Body of pancreas (tissue), 4 donors: ENCODE measurements around the gene MTMR12.

Experiments
- CTCF ChIP-seq, 7 experiments: fragments of 450-650 bp in 4 of 7; fragments of 200-600 bp in 3 of 7; sonication (generic) in 3 of 7; IDR thresholded peaks; one replicate each; pipeline ENCODE4 v1.5.1; 2016 to 2019; ENCODE audit warnings: antibody characterized with exemption in 7 of 7
- POLR2A ChIP-seq, 3 donors: fragments of 450-650 bp; IDR thresholded peaks; one replicate each; pipeline ENCODE4 v1.6.1; 2016; ENCODE audit warnings: antibody characterized with exemption in 3 of 3, mild to moderate bottlenecking in 2 of 3

- TF ChIP-seq CTCF (IDR thresholded peaks at IDR 0.05) (no peak), POLR2A (IDR thresholded peaks at IDR 0.05) (no peak)
These were observed 42.6 kb downstream of the MTMR12 start for GRCh38 chr5:32270178-32270577.
